Thoracic aorta (tissue), 2 donors: Measurements from ENCODE around the gene NT5E. TPM values are rescaled to one million over a fixed set of nuclear protein-coding genes. Genes with fewer than 3 reads are reported as not detected.

ENCODE experiments used
- ATAC-seq: fragments of 150-250 bp; one replicate; pipeline ENCODE4 v1.8.0; 2017; ENCODE audit warnings: low read depth; ENCODE audit not compliant: insufficient number of reproducible peaks, low FRiP score
- DNase-seq: peaks from one replicate; pipeline ENCODE4 v3.0.0-alpha.2; 2020; ENCODE audit warnings: low spot score
- H3K27ac ChIP-seq, 2 donors: fragments of 200-600 bp; sonication (generic); 1 replicate in 1 of 2; 2 replicates in 1 of 2; pipeline ENCODE4 v1.5.1; 2016; ENCODE audit warnings: mild to moderate bottlenecking in 2 of 2, moderate library complexity in 2 of 2
- H3K27me3 ChIP-seq: fragments of 200-600 bp; sonication (generic); replicated peaks from 2 replicates; pipeline ENCODE4 v1.6.0; 2016; ENCODE audit warnings: mild to moderate bottlenecking; ENCODE audit not compliant: insufficient read depth
- H3K36me3 ChIP-seq: fragments of 200-600 bp; sonication (generic); one replicate; pipeline ENCODE4 v1.5.1; 2016
- H3K4me1 ChIP-seq, 2 donors: fragments of 200-600 bp; sonication (generic); 1 replicate in 1 of 2; 2 replicates in 1 of 2; pipeline versions ENCODE4 v1.5.1 to v1.6.0; 2016; ENCODE audit warnings: low read depth in 2 of 2, mild to moderate bottlenecking in 1 of 2; ENCODE audit not compliant: control insufficient read depth in 1 of 2
- H3K4me3 ChIP-seq: fragments of 200-600 bp; sonication (generic); 2 replicates; pipeline ENCODE4 v1.5.1; 2016; ENCODE audit warnings: mild to moderate bottlenecking
- H3K9me3 ChIP-seq: fragments of 200-600 bp; sonication (generic); 2 replicates; pipeline ENCODE4 v1.5.1; 2016
- CTCF ChIP-seq: fragments of 200-600 bp; sonication (generic); IDR thresholded peaks from one replicate; pipeline ENCODE4 v1.5.1; 2019; ENCODE audit warnings: antibody characterized with exemption
- total RNA-seq, 2 donors: library from RNA; depleted of rRNA; stranded (reverse); fragments of >200 nt; gene quantifications; one replicate each; pipeline versions ENCODE4 v1.1.0 to v1.2.3, GENCODE V29; 2016

Gene NT5E
- total RNA-seq, 2 donors from 2014 or later = 47.4 to 57.4 TPM

- H3K4me1 ChIP-seq = peaks cover 11 to 16% of the 10 kb centered on the region in 2 donors
- DNase-seq = no peak
- H3K36me3 ChIP-seq = no peaks in the 10 kb centered on the region
- no peaks in the 10 kb centered on the region for H3K9me3 ChIP-seq
- TF ChIP-seq CTCF = no peak
- no peak for ATAC-seq
- H3K27me3 ChIP-seq = no peaks in the 10 kb centered on the region
- H3K4me3 ChIP-seq = no peak overlapping the region
- H3K27ac ChIP-seq = peak overlapping the region in 1 of 2 donors; percentile 52
Measured at GRCh38 chr6:85421972-85422371, 27.9 kb upstream of the NT5E start.

- H3K27ac ChIP-seq = no peak overlapping the region
- no peaks in the 10 kb centered on the region for H3K36me3 ChIP-seq
- TF ChIP-seq CTCF = no peak
Measured at GRCh38 chr6:85422996-85423395, 26.9 kb upstream of the NT5E start.

GRCh38 chr6:85424981-85425380 lies 24.9 kb upstream of the NT5E start:
- ATAC-seq (no peak), DNase-seq (no peak)
- Histone ChIP-seq H3K9me3 (no peaks in the 10 kb centered on the region), H3K4me1 (peaks cover 0 to 5% of the 10 kb centered on the region in 2 donors), H3K27me3 (no peaks in the 10 kb centered on the region), H3K27ac (no peak overlapping the region), H3K36me3 (no peaks in the 10 kb centered on the region), H3K4me3 (no peak overlapping the region)
- TF ChIP-seq CTCF = no peak

More at GRCh38 chr6:85422996-85423395, 26.9 kb upstream of the NT5E start:
- peaks cover 11 to 14% of the 10 kb centered on the region in 2 donors for H3K4me1 ChIP-seq
- ATAC-seq (no peak), DNase-seq (no peak)
- no peaks in the 10 kb centered on the region for H3K27me3 ChIP-seq
- H3K4me3 ChIP-seq = no peak overlapping the region
- H3K9me3 ChIP-seq = no peaks in the 10 kb centered on the region

- DNase-seq (no peak), ATAC-seq (no peak)
- H3K27me3 ChIP-seq = no peaks in the 10 kb centered on the region
- H3K36me3 ChIP-seq = no peaks in the 10 kb centered on the region
- H3K4me3 ChIP-seq = no peak overlapping the region
- H3K27ac ChIP-seq = no peak overlapping the region
- TF ChIP-seq CTCF = no peak
- no peaks in the 10 kb centered on the region for H3K9me3 ChIP-seq
- H3K4me1 ChIP-seq = peaks cover 0 to 5% of the 10 kb centered on the region in 2 donors
Measured at GRCh38 chr6:85425997-85426396, 23.9 kb upstream of the NT5E start.

- no peaks in the 10 kb centered on the region for H3K9me3 ChIP-seq
- DNase-seq = no peak
- H3K27ac ChIP-seq = no peak overlapping the region
- no peaks in the 10 kb centered on the region for H3K27me3 ChIP-seq
- H3K36me3 ChIP-seq = no peaks in the 10 kb centered on the region
- ATAC-seq = no peak
- H3K4me3 ChIP-seq = no peak overlapping the region
- H3K4me1 ChIP-seq = no peaks in the 10 kb centered on the region
- no peak for TF ChIP-seq CTCF
Measured at GRCh38 chr6:85428486-85428885, 21.4 kb upstream of the NT5E start.
